HepG2 (cell line): ENCODE data around the gene DCAF4L1. TPM values are rescaled to one million over a fixed set of nuclear protein-coding genes. Genes with fewer than 3 reads are reported as not detected.

ENCODE experiments used
- ATAC-seq: fragments of 200-7000 bp; cut with Tn5 transposase; 3 replicates; pipeline ENCODE4 v1.9.1; 2020; ENCODE audit warnings: mild to moderate bottlenecking, moderate library complexity
- BruUV-seq: library from RNA; stranded (reverse); fragments of 400-500 nt; replicated peaks from 2 replicates; lab custom pipeline; 2021; lab: Mats Ljungman, UMichigan
- CTCF ChIA-PET: fragments of 300-600 bp; formaldehyde crosslinking; extraction: SDS; loops from one replicate; lab custom pipeline; 2021; ENCODE audit warnings: low total read pairs, inconsistent platforms, low intra/inter-chr PET ratio; lab: Yijun Ruan, JAX
- POLR2A ChIA-PET: fragments of 350-600 bp; sonication (Branson Sonifier 250); formaldehyde crosslinking; loops from one replicate; lab custom pipeline; 2020; ENCODE audit warnings: antibody characterized with exemption, inconsistent platforms; lab: Yijun Ruan, JAX
- DNase-seq: peaks from one replicate; pipeline ENCODE4 v3.0.0-alpha.2; 2015; ENCODE audit warnings: low spot score
- FAIRE-seq: peaks from 3 replicates; lab custom pipeline; 2011; peaks lifted over from hg19 to GRCh38; lab: Jason Lieb, UNC
- H2AFZ ChIP-seq: one replicate; pipeline ENCODE4 v1.6.1; 2011; ENCODE audit warnings: low read length, inconsistent platforms
- H3K27ac ChIP-seq: fragments of 300-600 bp; 3 replicates; pipeline ENCODE4 v1.8.0; 2011; ENCODE audit warnings: mixed run types, mild to moderate bottlenecking, mixed read lengths, low read length, inconsistent platforms; ENCODE audit not compliant: insufficient read depth; ENCODE audit errors: extremely low read length
- H3K27me3 ChIP-seq, 2 experiments: fragments of 200-600 bp in 1 of 2; 2 replicates in 1 of 2; 3 replicates in 1 of 2; pipeline versions ENCODE4 v1.6.0 to v1.8.0; 2011; ENCODE audit warnings: low read length in 2 of 2, mild to moderate bottlenecking in 2 of 2, moderate library complexity in 2 of 2, inconsistent platforms in 1 of 2; ENCODE audit not compliant: insufficient read depth in 2 of 2, control insufficient read depth in 1 of 2
- H3K36me3 ChIP-seq, 2 experiments: fragments of 200-600 bp in 1 of 2; replicated peaks in 1 of 2; 2 replicates in 1 of 2; 3 replicates in 1 of 2; pipeline versions ENCODE4 v1.5.1 to v1.8.0; 2011; ENCODE audit warnings: low read length in 2 of 2, inconsistent platforms in 1 of 2; ENCODE audit not compliant: insufficient read depth in 2 of 2, control insufficient read depth in 1 of 2
- H3K4me1 ChIP-seq: 2 replicates; pipeline ENCODE4 v1.5.1; 2012; ENCODE audit warnings: low read length, inconsistent platforms; ENCODE audit not compliant: insufficient read depth
- H3K4me2 ChIP-seq: 2 replicates; pipeline ENCODE4 v1.6.0; 2011; ENCODE audit warnings: low read depth, low read length, inconsistent platforms
- H3K4me3 ChIP-seq, 3 experiments: fragments of 200-600 bp in 1 of 3; sonication (generic), shearing (Covaris generic) in 1 of 3; replicated peaks in 1 of 3; 2 replicates each; pipeline ENCODE4 v1.5.1; 2011 to 2016; ENCODE audit warnings: low read length in 3 of 3, inconsistent platforms in 2 of 3, low read depth in 2 of 3, mild to moderate bottlenecking in 2 of 3, control low read depth in 1 of 3, mixed read lengths in 1 of 3; ENCODE audit not compliant: insufficient read depth in 1 of 3
- H3K79me2 ChIP-seq: one replicate; pipeline ENCODE4 v1.6.1; 2011; ENCODE audit warnings: low read length, inconsistent platforms; ENCODE audit not compliant: insufficient read depth
- H3K9ac ChIP-seq: 2 replicates; pipeline ENCODE4 v1.6.0; 2011; ENCODE audit warnings: mild to moderate bottlenecking, low read depth, low read length, inconsistent platforms; ENCODE audit not compliant: insufficient read depth
- H3K9me3 ChIP-seq: 2 replicates; pipeline ENCODE4 v1.5.1; 2012; ENCODE audit warnings: mild to moderate bottlenecking, low read length
- H4K20me1 ChIP-seq: 2 replicates; pipeline ENCODE4 v1.6.0; 2011; ENCODE audit warnings: inconsistent platforms, mild to moderate bottlenecking, low read length, moderate library complexity; ENCODE audit not compliant: insufficient read depth
- CEBPB ChIP-seq: IDR thresholded peaks from 2 replicates; pipeline ENCODE4 v1.6.1; 2011; ENCODE audit warnings: low read depth, low read length, improper control_type of control experiment, borderline replicate concordance
- CHCHD3 ChIP-seq: sonication (generic); formaldehyde crosslinking; IDR thresholded peaks from 2 replicates; pipeline ENCODE4 v1.8.0; 2022; ENCODE audit warnings: mild to moderate bottlenecking, missing genetic modification reagents, moderate library complexity
- HES4 ChIP-seq: sonication (generic); formaldehyde crosslinking; IDR thresholded peaks from 2 replicates; pipeline ENCODE4 v1.9.0; 2021; ENCODE audit warnings: mild to moderate bottlenecking, missing genetic modification reagents, borderline replicate concordance
- PCBP1 ChIP-seq: fragments of 200-400 bp; formaldehyde crosslinking; IDR thresholded peaks from 2 replicates; pipeline ENCODE4 v1.6.1; 2017; ENCODE audit warnings: mild to moderate bottlenecking, low read depth, low read length, borderline replicate concordance
- SYNCRIP ChIP-seq: fragments of 200-400 bp; formaldehyde crosslinking; IDR thresholded peaks from 2 replicates; pipeline ENCODE4 v1.6.1; 2018; ENCODE audit warnings: mild to moderate bottlenecking, low read depth, low read length; ENCODE audit not compliant: insufficient read depth
- ZMYM2 ChIP-seq: sonication (generic); formaldehyde crosslinking; IDR thresholded peaks from 2 replicates; pipeline ENCODE4 v1.8.0; 2022; ENCODE audit warnings: mild to moderate bottlenecking, missing genetic modification reagents
- ZNF75D ChIP-seq: sonication (generic); formaldehyde crosslinking; IDR thresholded peaks from 2 replicates; pipeline ENCODE4 v1.8.1; 2023; ENCODE audit warnings: missing genetic modification reagents, mild to moderate bottlenecking, borderline replicate concordance
- WGBS: methylation state at CpG from one replicate; pipeline ENCODE4 v1.1.6; 2017; ENCODE audit warnings: low lambda C conversion rate; 5-methylcytosine and 5-hydroxymethylcytosine counted together
- in situ Hi-C: cut with HindIII; loops from 2 replicates; pipeline ENCODE4 v1.10.0; 2017; ENCODE audit warnings: low pct_unique_long_range_greater_than_20kb; ENCODE audit not compliant: extremely low pct_ligation_motif_present
- intact Hi-C: fragments of 100-400 bp; cut with micrococcal nuclease; formaldehyde crosslinking; loops from one replicate; pipeline ENCODE4 v1.10.0; 2022; ENCODE audit not compliant: unreplicated experiment
- polyA plus RNA-seq, 8 experiments: library from polyadenylated mRNA; depleted of rRNA in 3 of 8; stranded (reverse) in 7 of 8; unstranded in 1 of 8; fragments of >200 nt; fragmentation: Illumina TruSeq in 4 of 8; extraction: Trizol in 4 of 8; gene quantifications; 2 replicates each; pipeline versions ENCODE4 v1.2.1 to v1.2.3, GENCODE V29; 2011 to 2016; ENCODE audit warnings: low read depth in 4 of 8, missing spikeins in 1 of 8, mixed read lengths in 1 of 8; ENCODE audit not compliant: insufficient read depth in 1 of 8
- total RNA-seq, 5 experiments: library from RNA; depleted of rRNA; stranded (reverse); fragments of >200 nt; fragmentation: Illumina TruSeq; extraction: Trizol; gene quantifications; 2 replicates each; pipeline ENCODE4 v1.2.3, GENCODE V29; 2016; ENCODE audit warnings: low read depth in 1 of 5
- TF ChIP-seq, protein P1 (sequence below): IDR thresholded peaks from 2 replicates; pipeline ENCODE4 v1.6.1; 2016; ENCODE audit warnings: missing genetic modification reagents, missing compliant biosample characterization
- TF ChIP-seq, protein P2 (sequence below): sonication (generic); formaldehyde crosslinking; IDR thresholded peaks from 2 replicates; pipeline ENCODE4 v1.5.1; 2020; ENCODE audit warnings: mild to moderate bottlenecking, missing genetic modification reagents, moderate library complexity

DCAF4L1 gene
- total and polyA plus RNA-seq, 2 of the 13 experiments (the other 11 are each of a cell fraction or from before 2014, with no cell fraction given) = 0.05 to 0.09 TPM

DNA sequence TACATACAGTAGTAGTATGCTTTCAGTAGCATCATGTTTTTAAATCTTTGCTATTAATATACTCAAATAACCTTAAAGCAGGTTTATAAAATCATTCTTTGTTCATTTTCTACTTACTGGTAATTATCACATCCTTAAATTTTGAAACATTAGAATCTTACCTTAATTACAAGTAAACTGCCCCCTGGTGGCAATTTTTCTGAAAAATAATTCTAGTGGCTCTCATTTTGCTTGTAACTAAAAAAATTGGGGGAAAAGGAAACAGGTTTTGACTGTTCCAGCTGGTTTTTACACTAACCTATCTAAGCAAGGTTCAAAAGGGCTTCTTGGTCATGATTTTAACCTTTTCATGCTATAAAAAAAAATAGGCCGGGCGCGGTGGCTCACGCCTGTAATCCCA is 18.5 kb upstream of the DCAF4L1 start:
- no peak overlapping the region for H3K27ac ChIP-seq
- BruUV-seq = no TSS peak
- no peak overlapping the region for H3K4me3 ChIP-seq
- H3K27me3 ChIP-seq = no peaks in the 10 kb centered on the region; a peak in 1 of 5 replicates
- H3K4me2 ChIP-seq = no peak overlapping the region
- H3K9ac ChIP-seq = no peak overlapping the region
- no peak for ATAC-seq
- POLR2A ChIA-PET = no interaction called here
- WGBS = 100% methylated on average over 4 of the region's 4 CpGs
- no peaks in the 10 kb centered on the region for H3K9me3 ChIP-seq
- TF ChIP-seq, protein P1, sequence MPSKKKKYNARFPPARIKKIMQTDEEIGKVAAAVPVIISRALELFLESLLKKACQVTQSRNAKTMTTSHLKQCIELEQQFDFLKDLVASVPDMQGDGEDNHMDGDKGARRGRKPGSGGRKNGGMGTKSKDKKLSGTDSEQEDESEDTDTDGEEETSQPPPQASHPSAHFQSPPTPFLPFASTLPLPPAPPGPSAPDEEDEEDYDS (CRISPR knock-in tag) = no peak
- TF ChIP-seq ZNF75D (CRISPR knock-in tag) = no peak
- no peak for TF ChIP-seq CHCHD3 (CRISPR knock-in tag)
- no peak for TF ChIP-seq ZMYM2
- no peak for TF ChIP-seq SYNCRIP
- TF ChIP-seq HES4 (CRISPR knock-in tag) = no peak
- no peak for TF ChIP-seq PCBP1
- H3K4me1 ChIP-seq = no peaks in the 10 kb centered on the region
- no peaks in the 10 kb centered on the region for H3K79me2 ChIP-seq
- no peaks in the 10 kb centered on the region for H3K36me3 ChIP-seq
- FAIRE-seq = no peak
- peak; percentile 37 for DNase-seq
- H2AFZ ChIP-seq = no peak overlapping the region
- CTCF ChIA-PET = interaction anchor here (0.7 to 1.4 kb wide), 2 partner anchors 109 to 271 kb away, joined by 3 read pairs; no protein-coding TSS in a partner anchor
- in situ Hi-C loops (no loop called here), intact Hi-C loops (no loop called here)
- H4K20me1 ChIP-seq = no peaks in the 10 kb centered on the region

DNA sequence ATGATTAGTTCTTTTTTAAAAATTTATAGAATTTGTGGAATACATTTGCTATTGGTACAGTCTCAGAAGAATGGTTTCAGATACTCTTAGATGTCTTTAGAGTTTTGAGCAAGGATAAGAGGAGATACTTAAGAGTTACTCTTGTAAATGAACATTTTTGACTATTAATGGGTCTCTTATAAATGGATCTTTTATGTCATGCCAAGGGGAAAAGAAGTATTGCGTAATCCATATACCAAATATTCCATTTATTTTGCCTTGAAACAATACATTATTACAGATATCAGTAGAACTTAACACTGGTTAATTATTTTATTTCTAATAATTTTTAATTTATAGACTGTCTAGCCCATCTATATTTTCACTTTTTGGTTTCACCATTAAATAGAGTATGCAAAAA is 17.2 kb upstream of the DCAF4L1 start:
- intact Hi-C loops (no loop called here), in situ Hi-C loops (no loop called here)
- peaks cover 5% of the 10 kb centered on the region for H3K9me3 ChIP-seq
- ChIA-PET CTCF (no interaction called here), POLR2A (no interaction called here)
- H3K27ac ChIP-seq = no peak overlapping the region
- DNase-seq = no peak
- no peak for ATAC-seq
- FAIRE-seq = no peak
- H3K4me3 ChIP-seq = no peak overlapping the region
- no peak overlapping the region for H2AFZ ChIP-seq
- H3K4me1 ChIP-seq = no peaks in the 10 kb centered on the region
- no peaks in the 10 kb centered on the region for H4K20me1 ChIP-seq
- H3K79me2 ChIP-seq = no peaks in the 10 kb centered on the region
- BruUV-seq = no TSS peak
- H3K36me3 ChIP-seq = no peaks in the 10 kb centered on the region
- no peak overlapping the region for H3K4me2 ChIP-seq
- no peaks in the 10 kb centered on the region; a peak in 1 of 5 replicates for H3K27me3 ChIP-seq
- no peak overlapping the region for H3K9ac ChIP-seq
- TF ChIP-seq, protein P2, sequence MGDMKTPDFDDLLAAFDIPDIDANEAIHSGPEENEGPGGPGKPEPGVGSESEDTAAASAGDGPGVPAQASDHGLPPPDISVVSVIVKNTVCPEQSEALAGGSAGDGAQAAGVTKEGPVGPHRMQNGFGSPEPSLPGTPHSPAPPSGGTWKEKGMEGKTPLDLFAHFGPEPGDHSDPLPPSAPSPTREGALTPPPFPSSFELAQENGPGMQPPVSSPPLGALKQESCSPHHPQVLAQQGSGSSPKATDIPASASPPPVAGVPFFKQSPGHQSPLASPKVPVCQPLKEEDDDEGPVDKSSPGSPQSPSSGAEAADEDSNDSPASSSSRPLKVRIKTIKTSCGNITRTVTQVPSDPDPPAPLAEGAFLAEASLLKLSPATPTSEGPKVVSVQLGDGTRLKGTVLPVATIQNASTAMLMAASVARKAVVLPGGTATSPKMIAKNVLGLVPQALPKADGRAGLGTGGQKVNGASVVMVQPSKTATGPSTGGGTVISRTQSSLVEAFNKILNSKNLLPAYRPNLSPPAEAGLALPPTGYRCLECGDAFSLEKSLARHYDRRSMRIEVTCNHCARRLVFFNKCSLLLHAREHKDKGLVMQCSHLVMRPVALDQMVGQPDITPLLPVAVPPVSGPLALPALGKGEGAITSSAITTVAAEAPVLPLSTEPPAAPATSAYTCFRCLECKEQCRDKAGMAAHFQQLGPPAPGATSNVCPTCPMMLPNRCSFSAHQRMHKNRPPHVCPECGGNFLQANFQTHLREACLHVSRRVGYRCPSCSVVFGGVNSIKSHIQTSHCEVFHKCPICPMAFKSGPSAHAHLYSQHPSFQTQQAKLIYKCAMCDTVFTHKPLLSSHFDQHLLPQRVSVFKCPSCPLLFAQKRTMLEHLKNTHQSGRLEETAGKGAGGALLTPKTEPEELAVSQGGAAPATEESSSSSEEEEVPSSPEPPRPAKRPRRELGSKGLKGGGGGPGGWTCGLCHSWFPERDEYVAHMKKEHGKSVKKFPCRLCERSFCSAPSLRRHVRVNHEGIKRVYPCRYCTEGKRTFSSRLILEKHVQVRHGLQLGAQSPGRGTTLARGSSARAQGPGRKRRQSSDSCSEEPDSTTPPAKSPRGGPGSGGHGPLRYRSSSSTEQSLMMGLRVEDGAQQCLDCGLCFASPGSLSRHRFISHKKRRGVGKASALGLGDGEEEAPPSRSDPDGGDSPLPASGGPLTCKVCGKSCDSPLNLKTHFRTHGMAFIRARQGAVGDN = no peak
- peak; percentile 89 for TF ChIP-seq CEBPB
- TF ChIP-seq, all 625 proteins: peak for 1
- 74% methylated on average over 1 of the region's 1 CpG for WGBS
